ENCODE results near the gene TMEM151B.

DNA sequence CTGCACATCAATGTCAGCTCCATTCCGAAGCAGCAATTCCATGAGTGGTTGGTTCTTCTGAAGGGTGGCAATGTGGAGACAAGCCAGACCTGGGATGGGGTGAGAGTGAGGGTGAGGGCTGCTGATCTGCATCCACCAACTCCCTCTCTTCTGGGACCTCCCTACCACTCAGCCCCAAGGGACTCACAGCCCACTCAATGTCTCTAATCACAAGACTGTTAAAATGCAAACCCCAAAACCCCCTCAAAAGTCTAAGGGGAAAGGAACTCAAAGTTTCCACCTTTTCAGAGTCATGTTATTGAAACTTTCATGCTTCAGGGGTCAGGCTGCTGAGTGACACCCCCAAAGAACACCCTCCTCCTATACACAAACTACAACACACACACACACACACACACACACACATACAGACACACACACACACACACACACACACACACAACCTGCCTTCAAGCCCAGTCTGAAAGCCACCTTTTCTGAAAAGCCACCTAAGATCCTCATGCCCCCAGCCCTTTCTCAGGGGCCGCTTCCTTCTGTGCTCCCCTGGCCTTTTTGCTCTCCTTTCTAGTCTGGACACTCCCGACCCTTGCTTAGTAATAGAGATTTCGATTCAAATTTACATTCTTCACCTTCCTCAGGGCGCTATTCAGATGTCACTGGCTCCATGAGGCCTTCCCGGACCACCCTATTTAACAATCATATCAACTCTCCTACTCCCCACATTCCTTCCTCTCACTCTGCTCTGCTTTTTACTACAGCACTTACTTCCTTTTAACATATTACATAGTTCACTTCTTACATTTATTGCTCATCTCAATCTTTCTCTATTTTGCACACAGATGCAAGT lies 9.6 kb upstream of the TMEM151B start:
- TF ChIP-seq, protein P1, sequence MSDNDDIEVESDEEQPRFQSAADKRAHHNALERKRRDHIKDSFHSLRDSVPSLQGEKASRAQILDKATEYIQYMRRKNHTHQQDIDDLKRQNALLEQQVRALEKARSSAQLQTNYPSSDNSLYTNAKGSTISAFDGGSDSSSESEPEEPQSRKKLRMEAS (IDR thresholded peaks at IDR 0.05; ENCODE audit: low read depth, low read length): no peak
- TF ChIP-seq, protein P2, sequence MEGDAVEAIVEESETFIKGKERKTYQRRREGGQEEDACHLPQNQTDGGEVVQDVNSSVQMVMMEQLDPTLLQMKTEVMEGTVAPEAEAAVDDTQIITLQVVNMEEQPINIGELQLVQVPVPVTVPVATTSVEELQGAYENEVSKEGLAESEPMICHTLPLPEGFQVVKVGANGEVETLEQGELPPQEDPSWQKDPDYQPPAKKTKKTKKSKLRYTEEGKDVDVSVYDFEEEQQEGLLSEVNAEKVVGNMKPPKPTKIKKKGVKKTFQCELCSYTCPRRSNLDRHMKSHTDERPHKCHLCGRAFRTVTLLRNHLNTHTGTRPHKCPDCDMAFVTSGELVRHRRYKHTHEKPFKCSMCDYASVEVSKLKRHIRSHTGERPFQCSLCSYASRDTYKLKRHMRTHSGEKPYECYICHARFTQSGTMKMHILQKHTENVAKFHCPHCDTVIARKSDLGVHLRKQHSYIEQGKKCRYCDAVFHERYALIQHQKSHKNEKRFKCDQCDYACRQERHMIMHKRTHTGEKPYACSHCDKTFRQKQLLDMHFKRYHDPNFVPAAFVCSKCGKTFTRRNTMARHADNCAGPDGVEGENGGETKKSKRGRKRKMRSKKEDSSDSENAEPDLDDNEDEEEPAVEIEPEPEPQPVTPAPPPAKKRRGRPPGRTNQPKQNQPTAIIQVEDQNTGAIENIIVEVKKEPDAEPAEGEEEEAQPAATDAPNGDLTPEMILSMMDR (IDR thresholded peaks at IDR 0.05; ENCODE audit: low read depth, low read length): no peak

Data from NB4 (cell line).